GM23338 (cell line): ENCODE results near the gene THRB. TPM values are rescaled to one million over a fixed set of nuclear protein-coding genes. Genes with fewer than 3 reads are reported as not detected.

ENCODE experiments used
- ATAC-seq: fragments of 200-7000 bp; cut with Tn5 transposase; 3 replicates; pipeline ENCODE4 v1.9.1; 2020
- DNase-seq: peaks from one replicate; pipeline ENCODE4 v3.0.0-alpha.2; 2015; ENCODE audit warnings: low spot score
- H2AFZ ChIP-seq: fragments of 200-600 bp; sonication (generic); 2 replicates; pipeline ENCODE4 v1.8.0; 2016; ENCODE audit warnings: antibody characterized with exemption, mild to moderate bottlenecking, moderate library complexity
- H3F3A ChIP-seq: fragments of 200-600 bp; sonication (generic); replicated peaks from 2 replicates; pipeline ENCODE4 v1.8.0; 2017; ENCODE audit warnings: antibody characterized with exemption, mixed run types, low read depth
- H3K27ac ChIP-seq: fragments of 200-600 bp; sonication (generic); 2 replicates; pipeline ENCODE4 v1.6.1; 2016; ENCODE audit warnings: low read depth
- H3K27me3 ChIP-seq: fragments of 200-600 bp; sonication (generic); 2 replicates; pipeline ENCODE4 v1.8.0; 2016; ENCODE audit warnings: mild to moderate bottlenecking, mixed run types, moderate library complexity; ENCODE audit not compliant: insufficient read depth
- H3K36me3 ChIP-seq: fragments of 200-600 bp; sonication (generic); 2 replicates; pipeline ENCODE4 v1.8.0; 2016; ENCODE audit warnings: mild to moderate bottlenecking; ENCODE audit not compliant: insufficient read depth
- H3K4me1 ChIP-seq: fragments of 200-600 bp; sonication (generic); 2 replicates; pipeline ENCODE4 v1.8.0; 2016; ENCODE audit warnings: mild to moderate bottlenecking, moderate library complexity; ENCODE audit not compliant: insufficient read depth
- H3K4me2 ChIP-seq: fragments of 200-600 bp; sonication (generic); 2 replicates; pipeline ENCODE4 v1.7.1; 2017; ENCODE audit warnings: mixed run types
- H3K4me3 ChIP-seq: fragments of 200-600 bp; sonication (generic); 2 replicates; pipeline ENCODE4 v1.6.1; 2016; ENCODE audit warnings: mixed run types
- H3K79me2 ChIP-seq: fragments of 200-600 bp; sonication (generic); replicated peaks from 2 replicates; pipeline ENCODE4 v1.8.0; 2017; ENCODE audit warnings: mild to moderate bottlenecking; ENCODE audit not compliant: insufficient read depth
- H3K9me2 ChIP-seq: fragments of 200-600 bp; sonication (generic); 2 replicates; pipeline ENCODE4 v1.8.0; 2017; ENCODE audit not compliant: insufficient read depth
- H4K20me1 ChIP-seq: fragments of 200-600 bp; sonication (generic); replicated peaks from 2 replicates; pipeline ENCODE4 v1.8.0; 2017; ENCODE audit warnings: mild to moderate bottlenecking; ENCODE audit not compliant: insufficient read depth
- H3K27ac Mint-ChIP-seq: 2 replicates; pipeline ENCODE4 v1.8.0; 2020; ENCODE audit warnings: inconsistent platforms, mild to moderate bottlenecking, moderate library complexity, mixed read lengths
- H3K27me3 Mint-ChIP-seq: 3 replicates; pipeline ENCODE4 v1.8.0; 2022; ENCODE audit warnings: low read depth, mild to moderate bottlenecking, moderate library complexity, mixed read lengths, inconsistent platforms; ENCODE audit not compliant: insufficient read depth, poor library complexity
- H3K36me3 Mint-ChIP-seq: 3 replicates; pipeline ENCODE4 v1.8.0; 2021; ENCODE audit warnings: low read depth, mild to moderate bottlenecking, inconsistent platforms, moderate library complexity, mixed read lengths
- H3K4me1 Mint-ChIP-seq: 3 replicates; pipeline ENCODE4 v1.8.0; 2020; ENCODE audit warnings: mild to moderate bottlenecking, inconsistent platforms, mixed read lengths
- H3K4me3 Mint-ChIP-seq: 3 replicates; pipeline ENCODE4 v1.8.0; 2021; ENCODE audit warnings: moderate library complexity, mild to moderate bottlenecking, inconsistent platforms, mixed read lengths
- H3K9me3 Mint-ChIP-seq: 3 replicates; pipeline ENCODE4 v1.8.0; 2020; ENCODE audit warnings: moderate library complexity, mild to moderate bottlenecking, inconsistent platforms, mixed read lengths
- CREB1 ChIP-seq: fragments of 250-450 bp; sonication (Bioruptor Pico); IDR thresholded peaks from 2 replicates; pipeline ENCODE4 v1.5.0; 2020; ENCODE audit warnings: low read depth, mild to moderate bottlenecking, moderate library complexity
- NANOG ChIP-seq: IDR thresholded peaks from 2 replicates; pipeline ENCODE4 v1.6.1; 2016; ENCODE audit warnings: antibody characterized with exemption, borderline replicate concordance
- STAT1 ChIP-seq: IDR thresholded peaks from one replicate; pipeline ENCODE4 v1.6.1; 2016; ENCODE audit warnings: antibody characterized with exemption; ENCODE audit not compliant: unreplicated experiment
- ZNF114 ChIP-seq: fragments of 250-450 bp; sonication (Bioruptor Pico); IDR thresholded peaks from 2 replicates; pipeline ENCODE4 v1.5.0; 2020; ENCODE audit warnings: mild to moderate bottlenecking, moderate library complexity
- ZNF331 ChIP-seq: fragments of 250-450 bp; sonication (Bioruptor Pico); IDR thresholded peaks from 2 replicates; pipeline ENCODE4 v1.5.0; 2020; ENCODE audit warnings: low read depth, mild to moderate bottlenecking, moderate library complexity
- polyA plus RNA-seq: library from polyadenylated mRNA; unstranded; fragments of >200 nt; fragmentation: Nextera tagmentation; extraction: Ambion mirVana; gene quantifications from 2 replicates; pipeline ENCODE4 v1.2.1, GENCODE V29; 2016
- total RNA-seq: library from RNA; depleted of rRNA; stranded (reverse); fragments of >200 nt; shearing (Covaris generic); gene quantifications from 2 replicates; pipeline ENCODE4 v1.2.3, GENCODE V29; 2014
- TF ChIP-seq, protein P1 (sequence below): fragments of 250-450 bp; sonication (Bioruptor Pico); IDR thresholded peaks from 2 replicates; pipeline ENCODE4 v1.5.0; 2020; ENCODE audit warnings: mild to moderate bottlenecking, moderate library complexity
- TF ChIP-seq, protein P2 (sequence below): IDR thresholded peaks from one replicate; pipeline ENCODE4 v1.6.1; 2018; ENCODE audit warnings: antibody characterized with exemption; ENCODE audit not compliant: unreplicated experiment

Gene THRB
- total and polyA plus RNA-seq, 2 experiments from 2014 or later = 1.7 to 3.2 TPM

GRCh38 chr3:24271228-24271627 lies 223.4 kb downstream of the THRB start (continued):
- TF ChIP-seq, protein P1, sequence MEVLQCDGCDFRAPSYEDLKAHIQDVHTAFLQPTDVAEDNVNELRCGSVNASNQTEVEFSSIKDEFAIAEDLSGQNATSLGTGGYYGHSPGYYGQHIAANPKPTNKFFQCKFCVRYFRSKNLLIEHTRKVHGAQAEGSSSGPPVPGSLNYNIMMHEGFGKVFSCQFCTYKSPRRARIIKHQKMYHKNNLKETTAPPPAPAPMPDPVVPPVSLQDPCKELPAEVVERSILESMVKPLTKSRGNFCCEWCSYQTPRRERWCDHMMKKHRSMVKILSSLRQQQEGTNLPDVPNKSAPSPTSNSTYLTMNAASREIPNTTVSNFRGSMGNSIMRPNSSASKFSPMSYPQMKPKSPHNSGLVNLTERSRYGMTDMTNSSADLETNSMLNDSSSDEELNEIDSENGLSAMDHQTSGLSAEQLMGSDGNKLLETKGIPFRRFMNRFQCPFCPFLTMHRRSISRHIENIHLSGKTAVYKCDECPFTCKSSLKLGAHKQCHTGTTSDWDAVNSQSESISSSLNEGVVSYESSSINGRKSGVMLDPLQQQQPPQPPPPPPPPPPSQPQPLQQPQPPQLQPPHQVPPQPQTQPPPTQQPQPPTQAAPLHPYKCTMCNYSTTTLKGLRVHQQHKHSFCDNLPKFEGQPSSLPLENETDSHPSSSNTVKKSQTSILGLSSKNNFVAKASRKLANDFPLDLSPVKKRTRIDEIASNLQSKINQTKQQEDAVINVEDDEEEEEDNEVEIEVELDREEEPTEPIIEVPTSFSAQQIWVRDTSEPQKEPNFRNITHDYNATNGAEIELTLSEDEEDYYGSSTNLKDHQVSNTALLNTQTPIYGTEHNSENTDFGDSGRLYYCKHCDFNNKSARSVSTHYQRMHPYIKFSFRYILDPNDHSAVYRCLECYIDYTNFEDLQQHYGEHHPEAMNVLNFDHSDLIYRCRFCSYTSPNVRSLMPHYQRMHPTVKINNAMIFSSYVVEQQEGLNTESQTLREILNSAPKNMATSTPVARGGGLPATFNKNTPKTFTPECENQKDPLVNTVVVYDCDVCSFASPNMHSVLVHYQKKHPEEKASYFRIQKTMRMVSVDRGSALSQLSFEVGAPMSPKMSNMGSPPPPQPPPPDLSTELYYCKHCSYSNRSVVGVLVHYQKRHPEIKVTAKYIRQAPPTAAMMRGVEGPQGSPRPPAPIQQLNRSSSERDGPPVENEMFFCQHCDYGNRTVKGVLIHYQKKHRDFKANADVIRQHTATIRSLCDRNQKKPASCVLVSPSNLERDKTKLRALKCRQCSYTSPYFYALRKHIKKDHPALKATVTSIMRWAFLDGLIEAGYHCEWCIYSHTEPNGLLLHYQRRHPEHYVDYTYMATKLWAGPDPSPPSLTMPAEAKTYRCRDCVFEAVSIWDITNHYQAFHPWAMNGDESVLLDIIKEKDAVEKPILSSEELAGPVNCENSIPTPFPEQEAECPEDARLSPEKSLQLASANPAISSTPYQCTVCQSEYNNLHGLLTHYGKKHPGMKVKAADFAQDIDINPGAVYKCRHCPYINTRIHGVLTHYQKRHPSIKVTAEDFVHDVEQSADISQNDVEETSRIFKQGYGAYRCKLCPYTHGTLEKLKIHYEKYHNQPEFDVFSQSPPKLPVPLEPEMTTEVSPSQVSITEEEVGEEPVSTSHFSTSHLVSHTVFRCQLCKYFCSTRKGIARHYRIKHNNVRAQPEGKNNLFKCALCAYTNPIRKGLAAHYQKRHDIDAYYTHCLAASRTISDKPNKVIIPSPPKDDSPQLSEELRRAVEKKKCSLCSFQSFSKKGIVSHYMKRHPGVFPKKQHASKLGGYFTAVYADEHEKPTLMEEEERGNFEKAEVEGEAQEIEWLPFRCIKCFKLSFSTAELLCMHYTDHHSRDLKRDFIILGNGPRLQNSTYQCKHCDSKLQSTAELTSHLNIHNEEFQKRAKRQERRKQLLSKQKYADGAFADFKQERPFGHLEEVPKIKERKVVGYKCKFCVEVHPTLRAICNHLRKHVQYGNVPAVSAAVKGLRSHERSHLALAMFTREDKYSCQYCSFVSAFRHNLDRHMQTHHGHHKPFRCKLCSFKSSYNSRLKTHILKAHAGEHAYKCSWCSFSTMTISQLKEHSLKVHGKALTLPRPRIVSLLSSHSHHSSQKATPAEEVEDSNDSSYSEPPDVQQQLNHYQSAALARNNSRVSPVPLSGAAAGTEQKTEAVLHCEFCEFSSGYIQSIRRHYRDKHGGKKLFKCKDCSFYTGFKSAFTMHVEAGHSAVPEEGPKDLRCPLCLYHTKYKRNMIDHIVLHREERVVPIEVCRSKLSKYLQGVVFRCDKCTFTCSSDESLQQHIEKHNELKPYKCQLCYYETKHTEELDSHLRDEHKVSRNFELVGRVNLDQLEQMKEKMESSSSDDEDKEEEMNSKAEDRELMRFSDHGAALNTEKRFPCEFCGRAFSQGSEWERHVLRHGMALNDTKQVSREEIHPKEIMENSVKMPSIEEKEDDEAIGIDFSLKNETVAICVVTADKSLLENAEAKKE (CRISPR knock-in tag) = no peak

DNA sequence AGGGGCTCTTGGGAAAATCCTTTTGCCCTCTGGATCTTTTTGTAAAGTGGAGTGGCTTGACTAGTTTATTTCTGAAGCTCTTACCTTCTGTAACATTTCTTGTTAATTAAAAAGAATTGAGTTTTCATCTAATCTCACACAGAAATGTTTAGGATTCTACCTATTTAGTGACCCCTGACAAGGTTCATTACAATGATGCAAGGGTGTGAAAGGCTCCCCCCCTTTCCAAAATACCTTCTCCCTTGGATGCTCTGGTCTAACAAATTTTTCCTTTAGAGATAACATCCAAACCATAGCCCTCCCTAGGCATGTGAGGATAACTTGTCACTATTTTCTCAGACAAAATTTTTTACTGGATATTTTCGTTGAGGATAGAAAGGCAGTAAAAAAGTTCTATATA lies 223.9 kb downstream of the THRB start:
- Histone ChIP-seq H3K27ac (no peak overlapping the region), H3K36me3 (no peaks in the 10 kb centered on the region), H3K27me3 (no peaks in the 10 kb centered on the region), H3K79me2 (no peaks in the 10 kb centered on the region), H3K4me1 (no peaks in the 10 kb centered on the region), H3K4me2 (no peak overlapping the region), H3F3A (no peaks in the 10 kb centered on the region), H4K20me1 (no peaks in the 10 kb centered on the region), H3K4me3 (no peak overlapping the region), H2AFZ (no peak overlapping the region), H3K9me2 (no peaks in the 10 kb centered on the region)
- Mint-ChIP-seq H3K4me1 (no peaks in the 10 kb centered on the region), H3K36me3 (no peaks in the 10 kb centered on the region), H3K27ac (no peak overlapping the region), H3K4me3 (no peak overlapping the region), H3K27me3 (no peaks in the 10 kb centered on the region), H3K9me3 (no peaks in the 10 kb centered on the region)
- ATAC-seq (no peak), DNase-seq (no peak)
- TF ChIP-seq STAT1 (no peak), ZNF331 (CRISPR knock-in tag) (no peak), ZNF114 (CRISPR knock-in tag) (no peak), CREB1 (CRISPR knock-in tag) (no peak), NANOG (no peak)
- TF ChIP-seq, protein P1 (CRISPR knock-in tag) = no peak
- TF ChIP-seq, protein P2, sequence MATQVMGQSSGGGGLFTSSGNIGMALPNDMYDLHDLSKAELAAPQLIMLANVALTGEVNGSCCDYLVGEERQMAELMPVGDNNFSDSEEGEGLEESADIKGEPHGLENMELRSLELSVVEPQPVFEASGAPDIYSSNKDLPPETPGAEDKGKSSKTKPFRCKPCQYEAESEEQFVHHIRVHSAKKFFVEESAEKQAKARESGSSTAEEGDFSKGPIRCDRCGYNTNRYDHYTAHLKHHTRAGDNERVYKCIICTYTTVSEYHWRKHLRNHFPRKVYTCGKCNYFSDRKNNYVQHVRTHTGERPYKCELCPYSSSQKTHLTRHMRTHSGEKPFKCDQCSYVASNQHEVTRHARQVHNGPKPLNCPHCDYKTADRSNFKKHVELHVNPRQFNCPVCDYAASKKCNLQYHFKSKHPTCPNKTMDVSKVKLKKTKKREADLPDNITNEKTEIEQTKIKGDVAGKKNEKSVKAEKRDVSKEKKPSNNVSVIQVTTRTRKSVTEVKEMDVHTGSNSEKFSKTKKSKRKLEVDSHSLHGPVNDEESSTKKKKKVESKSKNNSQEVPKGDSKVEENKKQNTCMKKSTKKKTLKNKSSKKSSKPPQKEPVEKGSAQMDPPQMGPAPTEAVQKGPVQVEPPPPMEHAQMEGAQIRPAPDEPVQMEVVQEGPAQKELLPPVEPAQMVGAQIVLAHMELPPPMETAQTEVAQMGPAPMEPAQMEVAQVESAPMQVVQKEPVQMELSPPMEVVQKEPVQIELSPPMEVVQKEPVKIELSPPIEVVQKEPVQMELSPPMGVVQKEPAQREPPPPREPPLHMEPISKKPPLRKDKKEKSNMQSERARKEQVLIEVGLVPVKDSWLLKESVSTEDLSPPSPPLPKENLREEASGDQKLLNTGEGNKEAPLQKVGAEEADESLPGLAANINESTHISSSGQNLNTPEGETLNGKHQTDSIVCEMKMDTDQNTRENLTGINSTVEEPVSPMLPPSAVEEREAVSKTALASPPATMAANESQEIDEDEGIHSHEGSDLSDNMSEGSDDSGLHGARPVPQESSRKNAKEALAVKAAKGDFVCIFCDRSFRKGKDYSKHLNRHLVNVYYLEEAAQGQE = no peak
